Measurements from ENCODE around the gene CLASP2.

- TF ChIP-seq CTCF (IDR thresholded peaks at IDR 0.05) (no peak), POLR2A (IDR thresholded peaks at IDR 0.05) (no peak)
These were observed 18.8 kb downstream of the CLASP2 start for GRCh38 chr3:33699275-33699674.

Data from thyroid gland (tissue), 4 donors.